Vagina (tissue), 2 donors: ENCODE measurements around the gene BPIFA3.

Experiments
- POLR2AphosphoS5 ChIP-seq, 2 donors: sonication (generic); formaldehyde crosslinking; IDR thresholded peaks; one replicate each; pipeline ENCODE4 v1.9.0; 2017; ENCODE audit warnings: antibody characterized with exemption in 2 of 2, mild to moderate bottlenecking in 2 of 2, low read depth in 1 of 2; ENCODE audit not compliant: insufficient read depth in 1 of 2
- TF ChIP-seq, protein P1 (sequence below), 3 experiments: fragments of 450-650 bp in 2 of 3; fragments of 200-600 bp in 1 of 3; sonication (generic) in 1 of 3; IDR thresholded peaks; one replicate each; pipeline ENCODE4 v1.5.1; 2017 to 2019; ENCODE audit warnings: antibody characterized with exemption in 3 of 3, mild to moderate bottlenecking in 2 of 3, moderate library complexity in 2 of 3

DNA sequence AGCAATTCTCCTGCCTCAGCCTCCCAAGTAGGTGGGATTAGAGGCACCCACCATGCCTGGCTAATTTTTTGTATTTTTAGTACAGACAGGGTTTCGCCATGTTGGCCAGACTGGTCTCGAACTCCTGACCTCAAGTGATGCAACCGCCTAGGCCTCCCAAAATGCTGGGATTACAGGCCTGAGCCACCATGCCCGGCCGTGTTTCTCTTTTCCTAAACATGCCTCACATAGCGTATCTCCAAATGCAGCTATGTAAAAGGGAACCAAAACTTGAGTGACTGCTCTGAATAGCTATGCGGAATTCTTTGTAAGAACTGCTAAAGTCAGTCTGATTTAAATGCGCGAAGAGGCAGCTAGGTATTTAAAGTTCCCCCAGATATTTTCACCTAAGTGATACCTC, 28.7 kb upstream of the BPIFA3 start:
- TF ChIP-seq, protein P1, sequence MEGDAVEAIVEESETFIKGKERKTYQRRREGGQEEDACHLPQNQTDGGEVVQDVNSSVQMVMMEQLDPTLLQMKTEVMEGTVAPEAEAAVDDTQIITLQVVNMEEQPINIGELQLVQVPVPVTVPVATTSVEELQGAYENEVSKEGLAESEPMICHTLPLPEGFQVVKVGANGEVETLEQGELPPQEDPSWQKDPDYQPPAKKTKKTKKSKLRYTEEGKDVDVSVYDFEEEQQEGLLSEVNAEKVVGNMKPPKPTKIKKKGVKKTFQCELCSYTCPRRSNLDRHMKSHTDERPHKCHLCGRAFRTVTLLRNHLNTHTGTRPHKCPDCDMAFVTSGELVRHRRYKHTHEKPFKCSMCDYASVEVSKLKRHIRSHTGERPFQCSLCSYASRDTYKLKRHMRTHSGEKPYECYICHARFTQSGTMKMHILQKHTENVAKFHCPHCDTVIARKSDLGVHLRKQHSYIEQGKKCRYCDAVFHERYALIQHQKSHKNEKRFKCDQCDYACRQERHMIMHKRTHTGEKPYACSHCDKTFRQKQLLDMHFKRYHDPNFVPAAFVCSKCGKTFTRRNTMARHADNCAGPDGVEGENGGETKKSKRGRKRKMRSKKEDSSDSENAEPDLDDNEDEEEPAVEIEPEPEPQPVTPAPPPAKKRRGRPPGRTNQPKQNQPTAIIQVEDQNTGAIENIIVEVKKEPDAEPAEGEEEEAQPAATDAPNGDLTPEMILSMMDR (IDR thresholded peaks at IDR 0.05): no peak
- no peak for TF ChIP-seq POLR2AphosphoS5 (IDR thresholded peaks at IDR 0.05; ENCODE audit: insufficient read depth in 1 of 2, low read depth in 1 of 2)
